ENCODE measurements around the gene MIF. TPM values are rescaled to one million over a fixed set of nuclear protein-coding genes. Genes with fewer than 3 reads are reported as not detected.
A peak's percentile ranks its signal among the peaks of the same experiment; 100 is the strongest.

The MIF gene
- total RNA-seq, 1 donor from 2014 or later: 570 TPM

- Mint-ChIP-seq H3K27ac (peak overlapping the region; percentile 72), H3K27me3 (no peaks in the 10 kb centered on the region), H3K9me3 (peaks cover 5% of the 10 kb centered on the region), H3K4me3 (no peak overlapping the region), H3K4me1 (ENCODE audit: unreplicated experiment) (peaks cover 11% of the 10 kb centered on the region), H3K36me3 (peaks cover 7% of the 10 kb centered on the region)
- TF ChIP-seq CTCF (conservative IDR thresholded peaks at IDR 0.05): no peak
- no peak for DNase-seq (ENCODE audit: extremely low spot score, unreplicated experiment)
Observed at GRCh38 chr22:23909296-23909898, 15.2 kb downstream of the MIF start.

GRCh38 chr22:23910496-23911190 lies 16.5 kb downstream of the MIF start:
- H3K9me3 Mint-ChIP-seq: peaks cover 5% of the 10 kb centered on the region
- no peak overlapping the region for H3K27ac Mint-ChIP-seq
- no peak overlapping the region for H3K4me3 Mint-ChIP-seq
- peaks cover 7% of the 10 kb centered on the region for H3K36me3 Mint-ChIP-seq
- TF ChIP-seq CTCF (conservative IDR thresholded peaks at IDR 0.05): no peak
- no peaks in the 10 kb centered on the region for H3K27me3 Mint-ChIP-seq
- peaks cover 17% of the 10 kb centered on the region for H3K4me1 Mint-ChIP-seq (ENCODE audit: unreplicated experiment)
- no peak for DNase-seq (ENCODE audit: extremely low spot score, unreplicated experiment)

- Mint-ChIP-seq H3K4me3 (no peak overlapping the region), H3K9me3 (peaks cover 5% of the 10 kb centered on the region), H3K36me3 (peaks cover 7% of the 10 kb centered on the region), H3K4me1 (ENCODE audit: unreplicated experiment) (peaks cover 17% of the 10 kb centered on the region), H3K27ac (no peak overlapping the region), H3K27me3 (no peaks in the 10 kb centered on the region)
- no peak for DNase-seq (ENCODE audit: extremely low spot score, unreplicated experiment)
- TF ChIP-seq CTCF (conservative IDR thresholded peaks at IDR 0.05): no peak
Observed at GRCh38 chr22:23911318-23911980, 17.3 kb downstream of the MIF start.

- peak; percentile 16 for DNase-seq (ENCODE audit: extremely low spot score, unreplicated experiment)
- Mint-ChIP-seq H3K27me3 (no peaks in the 10 kb centered on the region), H3K27ac (peak overlapping the region; percentile 98), H3K36me3 (peaks cover 7% of the 10 kb centered on the region), H3K4me3 (peak overlapping the region; percentile 42), H3K4me1 (ENCODE audit: unreplicated experiment) (peaks cover 17% of the 10 kb centered on the region), H3K9me3 (peaks cover 5% of the 10 kb centered on the region)
- TF ChIP-seq CTCF (conservative IDR thresholded peaks at IDR 0.05): no peak
Observed at GRCh38 chr22:23912293-23912903, 18.2 kb downstream of the MIF start.

GRCh38 chr22:23913306-23913660 lies 19.1 kb downstream of the MIF start:
- TF ChIP-seq CTCF (conservative IDR thresholded peaks at IDR 0.05): no peak
- Mint-ChIP-seq H3K27me3 (no peaks in the 10 kb centered on the region), H3K4me1 (ENCODE audit: unreplicated experiment) (peaks cover 17% of the 10 kb centered on the region), H3K36me3 (peaks cover 8% of the 10 kb centered on the region), H3K9me3 (peaks cover 5% of the 10 kb centered on the region), H3K27ac (peak overlapping the region; percentile 98), H3K4me3 (peak overlapping the region; percentile 97)
- no peak for DNase-seq (ENCODE audit: extremely low spot score, unreplicated experiment)

Data from type B pancreatic cell (in vitro differentiated cells).